ENCODE results near the gene ITGA2.

Gene ITGA2

DNA sequence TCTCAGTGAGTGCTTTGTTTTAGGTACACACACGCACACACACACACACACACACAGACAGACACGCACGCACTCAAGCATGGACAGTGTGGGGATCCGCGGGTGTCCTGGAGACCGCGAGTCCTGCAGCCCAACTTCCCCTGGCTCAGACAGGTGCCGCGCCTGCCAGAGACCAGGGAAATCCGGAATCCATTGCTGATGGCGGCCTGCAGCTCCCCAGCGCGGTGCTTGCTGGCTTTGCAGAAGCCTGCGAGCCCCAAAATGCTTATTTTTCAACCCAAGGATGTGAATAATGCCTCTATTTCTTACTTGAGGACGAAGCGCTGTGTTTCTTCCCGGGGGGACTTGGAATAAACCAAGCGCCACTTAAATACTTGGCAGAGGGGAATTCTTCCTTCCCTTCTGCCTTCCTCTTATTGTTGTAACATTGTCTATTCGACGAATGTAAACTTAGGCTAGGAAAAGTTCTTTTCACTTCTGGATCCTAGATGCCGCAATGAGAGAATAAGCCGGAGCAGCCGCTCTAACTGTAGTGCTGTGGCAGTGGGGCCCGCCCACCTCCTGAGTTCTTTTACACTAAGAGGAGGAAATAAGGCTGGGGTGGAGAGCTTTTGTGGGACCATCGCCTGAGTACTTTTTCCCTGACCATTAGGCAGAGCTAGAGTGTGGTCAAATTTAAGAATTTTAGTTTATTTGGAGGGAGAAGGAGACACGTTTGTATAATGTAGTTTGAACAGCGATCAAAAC, 802 bp downstream of the ITGA2 start:
- DNase-seq, result peak; percentile 34

DNA sequence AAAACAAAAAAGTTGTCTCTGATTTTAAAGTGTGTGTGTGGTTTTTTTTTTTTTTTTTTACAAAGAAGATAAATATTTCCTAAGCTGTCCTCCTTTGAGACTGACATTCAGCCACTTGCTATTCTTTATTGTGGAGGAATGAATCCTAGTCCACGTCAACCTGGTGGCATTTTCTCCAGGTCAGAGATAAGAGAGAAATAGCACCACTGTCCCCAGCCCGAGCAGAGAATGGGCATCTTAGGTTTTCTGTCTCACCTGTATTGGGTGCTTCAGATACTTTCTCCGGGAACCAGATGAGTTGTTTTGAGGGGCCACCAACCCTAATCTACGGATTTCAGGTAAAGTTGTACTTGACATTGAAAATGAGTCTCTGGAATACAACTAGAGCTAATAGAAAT, 1.4 kb downstream of the ITGA2 start:
- DNase-seq, result no peak

GRCh38 chr5:52993367-52993766, 4.2 kb downstream of the ITGA2 start:
- DNase-seq, result no peak

- no peak for DNase-seq
These were observed 5.1 kb downstream of the ITGA2 start for GRCh38 chr5:52994266-52994665.

DNA sequence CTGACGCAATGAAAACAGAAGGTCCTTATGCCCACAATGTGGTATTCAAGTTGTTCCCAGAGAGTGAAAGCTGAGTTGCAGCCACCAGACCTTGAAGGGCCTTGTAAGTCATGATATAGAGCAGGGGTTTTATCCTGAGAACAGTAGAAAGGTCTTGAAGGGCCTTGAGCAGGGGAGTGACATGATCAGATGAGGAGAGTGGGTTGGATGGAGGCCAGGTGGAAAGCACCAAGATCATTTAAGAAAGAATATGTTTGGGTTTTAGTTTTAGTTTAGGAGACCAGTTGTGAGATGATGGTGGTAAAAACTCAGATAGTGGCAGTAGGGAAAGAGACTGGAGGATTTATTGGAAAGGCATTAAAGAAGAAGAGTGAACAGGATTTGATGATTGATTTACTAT, 5.9 kb downstream of the ITGA2 start:
- DNase-seq, result no peak

GRCh38 chr5:52995914-52996313, 6.8 kb downstream of the ITGA2 start:
- no peak for DNase-seq

GRCh38 chr5:52996979-52997378, 7.8 kb downstream of the ITGA2 start:
- DNase-seq, result no peak

GRCh38 chr5:52997424-52997823, 8.3 kb downstream of the ITGA2 start:
- DNase-seq, result no peak

- DNase-seq, result no peak
These were observed 9.6 kb downstream of the ITGA2 start for GRCh38 chr5:52998552-52999313.

GRCh38 chr5:52999344-52999949, 10.3 kb downstream of the ITGA2 start:
- DNase-seq, result no peak

DNA sequence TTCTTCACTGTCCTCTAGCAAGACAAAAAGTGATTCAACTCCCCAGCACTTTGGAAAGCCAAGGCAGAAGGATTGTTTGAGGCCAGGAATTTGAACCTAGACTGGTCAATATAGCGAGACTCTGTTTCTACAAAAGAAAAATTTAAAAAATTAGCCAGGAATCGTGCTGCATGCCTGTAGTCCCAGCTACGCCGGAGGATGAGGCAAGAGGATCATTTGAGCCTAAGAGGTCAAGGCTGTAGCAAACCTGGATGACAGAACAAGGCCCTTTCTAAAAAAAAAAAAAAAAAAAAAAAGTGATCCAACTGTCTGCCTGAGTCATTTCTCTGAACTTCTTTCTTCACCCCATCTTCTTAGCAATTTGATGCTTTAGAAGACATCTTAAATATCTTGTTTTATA, 12.4 kb downstream of the ITGA2 start:
- DNase-seq, result no peak

GRCh38 chr5:53002491-53002890, 13.3 kb downstream of the ITGA2 start:
- no peak for DNase-seq

- DNase-seq, result no peak
These were observed 14.0 kb downstream of the ITGA2 start for GRCh38 chr5:53003144-53003543.

- no peak for DNase-seq
These were observed 18.0 kb downstream of the ITGA2 start for GRCh38 chr5:53006911-53007890.

GRCh38 chr5:53008751-53009150, 19.6 kb downstream of the ITGA2 start:
- peak; percentile 34 for DNase-seq

DNA sequence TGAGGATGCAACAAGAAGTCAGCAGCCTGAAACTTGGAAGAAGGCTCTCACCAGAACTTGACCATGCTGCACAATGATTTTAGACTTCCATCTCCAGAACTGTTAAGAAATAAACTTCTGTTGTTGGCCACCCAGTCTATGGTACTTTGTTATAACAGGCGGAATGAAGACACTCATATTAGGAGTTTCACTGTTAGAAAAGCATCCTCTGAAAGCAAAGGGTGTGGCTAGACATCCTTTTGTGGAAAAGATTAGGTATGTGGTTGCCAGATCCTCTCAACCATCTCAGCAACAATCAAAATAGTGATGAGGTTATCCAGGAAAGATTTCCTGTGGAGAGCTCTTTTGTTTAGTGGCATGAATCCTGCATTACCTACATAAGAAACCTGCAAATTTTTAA, 20.7 kb downstream of the ITGA2 start:
- DNase-seq, result no peak

DNA sequence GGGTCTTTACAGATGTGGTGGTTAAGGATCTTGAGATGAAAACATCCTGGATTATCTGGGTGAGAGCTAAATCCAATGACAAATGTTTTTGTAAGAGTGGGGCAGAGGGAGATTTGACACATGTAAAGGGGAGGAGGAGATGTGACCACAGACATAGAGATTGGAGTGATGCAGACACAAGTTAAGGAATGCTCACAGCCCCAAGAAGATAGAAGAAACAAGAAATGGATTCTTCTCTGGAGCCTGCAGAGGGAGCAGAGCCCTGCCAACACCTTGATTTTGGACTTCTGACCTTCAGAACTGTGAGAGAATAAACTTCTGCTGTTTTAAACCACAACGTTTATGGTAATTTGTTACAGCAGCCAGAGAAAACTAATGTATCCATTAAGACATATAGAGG, 21.7 kb downstream of the ITGA2 start:
- DNase-seq, result no peak

DNA sequence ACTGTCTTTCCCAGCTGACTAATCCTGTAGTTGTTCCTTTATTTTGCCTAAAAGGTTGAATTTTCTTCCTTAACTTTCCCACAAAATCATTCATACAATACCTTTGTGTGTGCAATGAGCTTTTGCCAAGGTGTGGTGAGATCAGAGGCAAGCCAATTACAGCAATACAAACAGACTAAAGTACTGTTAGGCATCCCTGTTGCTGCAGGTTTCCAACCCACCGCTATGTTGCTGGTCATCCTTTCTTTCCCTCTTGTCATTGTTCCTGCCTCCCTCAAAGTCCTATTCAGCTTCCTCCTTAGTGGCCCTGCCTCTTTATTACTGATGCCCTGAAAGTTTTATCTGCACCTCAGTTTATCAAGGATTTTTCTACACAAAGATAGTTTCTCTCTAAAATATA, 22.1 kb downstream of the ITGA2 start:
- no peak for DNase-seq

GRCh38 chr5:53013857-53014256, 24.7 kb downstream of the ITGA2 start:
- DNase-seq, result no peak

DNA sequence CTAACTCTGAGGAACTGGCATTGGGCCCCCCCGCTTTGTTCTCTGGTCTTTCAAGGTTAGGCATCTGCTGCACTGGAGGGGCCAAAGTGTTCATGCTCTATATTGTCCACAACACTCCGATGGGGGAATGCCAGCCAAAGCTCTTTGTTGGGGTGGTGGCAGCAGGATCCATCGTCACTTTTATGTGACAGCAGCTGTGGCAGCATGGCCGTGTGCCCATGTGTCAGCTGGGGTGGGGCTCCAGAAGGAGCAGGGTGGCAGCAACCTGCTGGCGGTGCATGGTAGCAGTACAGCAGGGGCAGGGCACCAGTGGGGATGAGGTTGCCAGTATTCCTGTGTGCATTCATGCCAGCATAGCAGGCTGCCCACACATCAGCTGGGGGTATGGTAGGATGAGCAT, 28.2 kb downstream of the ITGA2 start:
- no peak for DNase-seq

- no peak for DNase-seq
These were observed 28.7 kb downstream of the ITGA2 start for GRCh38 chr5:53017794-53018391.

- no peak for DNase-seq
These were observed 30.2 kb downstream of the ITGA2 start for GRCh38 chr5:53019320-53019719.

Measured in activated naive CD4-positive, alpha-beta T cell treated with anti-CD3 and anti-CD28 coated beads, Interleukin-2, amount 50 U/mL, for 16 hours (primary cell).